Neural progenitor cell (in vitro differentiated cells): ENCODE measurements around the gene RALGDS.
"Not testable (repeated sequence)": the region's sequence is repeated elsewhere in the genome, so short reads cannot be mapped to it uniquely, and the experiment has no call there.

Experiments used
- CTCF ChIP-seq: fragments of 200-600 bp; sonication (generic); IDR thresholded peaks from 2 replicates; pipeline ENCODE4 v1.5.1; 2017; ENCODE audit warnings: antibody characterized with exemption, mild to moderate bottlenecking
- EZH2 ChIP-seq: fragments of 200-600 bp; sonication (generic); IDR thresholded peaks from 2 replicates; pipeline ENCODE4 v1.6.1; 2017; ENCODE audit warnings: antibody characterized with exemption, mild to moderate bottlenecking, moderate library complexity

- not testable (repeated sequence) for TF ChIP-seq CTCF, EZH2
These were observed 59.8 kb downstream of the RALGDS start for GRCh38 chr9:133061019-133061763.
